Stimulated activated CD4-positive, alpha-beta T cell treated with anti-CD3 and anti-CD28 coated beads, Interleukin-15, amount 100 ng/mL, for 48 hours (primary cell): ENCODE results near the gene SVOPL.
"Not testable (repeated sequence)": the region's sequence is repeated elsewhere in the genome, so short reads cannot be mapped to it uniquely, and the experiment has no call there.

Source experiments
- DNase-seq, 2 donors: peaks; one replicate each; pipeline ENCODE4 v3.0.0-alpha.2; 2020; ENCODE audit warnings: low read depth in 2 of 2

SVOPL gene, protein sequence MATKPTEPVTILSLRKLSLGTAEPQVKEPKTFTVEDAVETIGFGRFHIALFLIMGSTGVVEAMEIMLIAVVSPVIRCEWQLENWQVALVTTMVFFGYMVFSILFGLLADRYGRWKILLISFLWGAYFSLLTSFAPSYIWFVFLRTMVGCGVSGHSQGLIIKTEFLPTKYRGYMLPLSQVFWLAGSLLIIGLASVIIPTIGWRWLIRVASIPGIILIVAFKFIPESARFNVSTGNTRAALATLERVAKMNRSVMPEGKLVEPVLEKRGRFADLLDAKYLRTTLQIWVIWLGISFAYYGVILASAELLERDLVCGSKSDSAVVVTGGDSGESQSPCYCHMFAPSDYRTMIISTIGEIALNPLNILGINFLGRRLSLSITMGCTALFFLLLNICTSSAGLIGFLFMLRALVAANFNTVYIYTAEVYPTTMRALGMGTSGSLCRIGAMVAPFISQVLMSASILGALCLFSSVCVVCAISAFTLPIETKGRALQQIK

DNA sequence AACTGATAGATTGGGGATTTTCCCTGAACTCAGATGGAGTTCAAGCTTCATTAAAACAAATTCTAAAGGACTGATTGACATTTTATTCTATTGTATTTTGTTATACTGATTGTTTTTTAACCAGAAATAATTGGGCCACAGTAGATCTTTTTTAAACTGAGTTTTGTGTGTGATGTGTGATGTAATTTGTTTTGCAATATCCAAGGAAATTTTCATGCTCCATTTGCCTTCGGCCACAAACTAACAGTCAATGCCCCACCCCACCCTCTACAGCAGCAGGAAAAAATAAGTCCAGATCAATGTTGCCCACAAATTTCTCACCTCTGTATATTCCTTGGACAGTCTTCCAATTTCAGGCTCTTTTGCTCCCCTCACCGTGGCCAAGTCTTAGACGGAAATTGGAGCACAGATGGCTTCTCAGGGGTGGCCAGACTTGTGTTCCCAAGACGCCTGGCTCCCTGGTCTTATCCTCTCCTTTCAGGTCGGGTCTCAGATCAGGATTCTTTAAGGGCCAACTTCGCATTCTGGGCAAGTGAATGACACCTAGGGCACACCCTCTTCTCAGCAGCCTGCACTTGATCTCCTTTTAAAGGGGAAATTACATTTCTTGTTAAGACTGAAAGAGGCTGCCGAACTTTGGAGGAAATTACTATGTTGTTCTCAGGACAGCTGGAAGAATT lies at the start of gene SVOPL:
Gene SVOPL, minus strand, starts transcription at position 506 of the 680 bp plus-strand sequence. CDS start 22,317 bp downstream, outside the sequence.
- DNase-seq: no peak

DNA sequence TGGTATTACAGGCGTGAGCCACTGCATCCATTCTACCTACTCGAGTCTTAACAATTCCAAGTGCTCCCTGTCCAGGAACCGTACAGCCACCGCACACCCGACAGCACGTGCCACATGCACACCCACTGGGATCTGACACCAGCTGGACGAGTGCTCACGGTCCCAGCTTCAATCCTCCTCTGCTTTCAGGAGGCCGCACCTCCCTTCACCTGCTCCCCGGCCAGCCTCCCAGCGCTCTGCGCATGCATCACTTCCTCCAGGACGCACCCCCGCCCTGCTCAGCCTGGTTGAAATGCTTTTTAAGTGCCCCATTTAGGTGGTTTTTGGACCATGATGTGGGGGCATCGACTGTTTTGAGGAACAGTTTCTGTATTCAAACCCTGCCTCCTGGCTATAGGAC lies 49.3 kb upstream of the SVOPL start:
- DNase-seq: no peak

GRCh38 chr7:138749960-138750359 lies 48.8 kb upstream of the SVOPL start:
- no peak for DNase-seq

DNA sequence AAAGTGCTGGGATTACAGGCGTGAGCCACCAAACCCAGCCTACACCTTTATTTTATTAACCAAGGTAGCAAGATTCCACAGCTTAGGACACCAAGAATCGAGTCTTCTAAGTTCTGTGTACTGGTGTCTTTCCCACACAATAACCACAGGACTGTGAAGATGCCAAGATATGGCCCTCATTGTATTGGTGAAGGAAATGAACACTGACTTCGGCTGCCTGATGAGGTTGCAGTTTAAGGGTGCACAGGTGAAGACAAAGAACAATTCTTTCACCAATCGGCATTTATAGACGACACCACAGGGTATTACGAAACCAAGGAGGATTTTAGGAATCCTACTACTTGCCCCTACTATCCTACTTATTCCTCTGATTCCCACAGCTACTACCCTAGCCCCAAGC lies 47.5 kb upstream of the SVOPL start:
- DNase-seq: no peak

DNA sequence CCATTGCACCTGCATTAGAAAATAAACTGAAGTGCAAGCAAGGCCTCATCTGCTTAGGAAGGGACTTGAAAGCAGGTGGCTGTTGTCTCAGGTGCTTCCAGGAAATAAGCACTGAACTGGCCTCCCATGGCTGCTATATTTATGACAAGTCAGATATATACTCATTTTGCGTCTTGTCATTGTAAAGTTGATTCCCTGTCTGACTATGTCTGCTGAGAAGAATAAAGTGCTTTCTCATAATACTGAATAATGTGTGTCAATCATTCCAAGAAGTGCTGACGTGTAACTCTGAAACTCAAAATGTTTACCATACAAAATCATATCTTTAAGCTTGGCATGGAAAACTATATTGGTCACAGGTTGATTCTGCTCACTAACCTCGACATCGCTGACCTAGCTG lies 44.9 kb upstream of the SVOPL start:
- peak; percentile 22 to 26 for DNase-seq

GRCh38 chr7:138745189-138745588 lies 44.0 kb upstream of the SVOPL start:
- no peak for DNase-seq

- DNase-seq: no peak
Observed at GRCh38 chr7:138741453-138741735, 40.2 kb upstream of the SVOPL start.

DNA sequence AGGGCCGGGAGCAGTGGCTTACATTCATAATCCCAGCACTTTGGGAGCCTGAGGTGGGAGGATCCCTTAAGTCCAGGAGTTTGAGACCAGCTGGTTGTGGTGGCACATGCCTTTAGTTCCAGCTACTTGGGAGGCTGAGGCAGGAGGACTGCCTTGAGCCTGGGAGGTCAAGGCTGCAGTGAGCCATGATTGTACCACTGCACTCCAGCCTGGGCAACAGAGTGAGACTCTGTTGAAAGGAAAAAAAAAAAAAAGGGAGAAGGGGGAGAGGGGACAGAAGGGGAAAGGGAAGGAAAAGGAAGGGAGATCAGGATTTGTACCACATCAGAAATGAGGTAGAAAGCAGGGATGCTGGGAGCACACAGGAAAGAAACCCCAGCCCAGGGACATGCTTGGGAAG lies 38.7 kb upstream of the SVOPL start:
- DNase-seq: no peak

GRCh38 chr7:138738551-138739335 lies 37.6 kb upstream of the SVOPL start:
- DNase-seq: peak; percentile 54 to 76

GRCh38 chr7:138738114-138738513 lies 37.0 kb upstream of the SVOPL start:
- DNase-seq: no peak

- DNase-seq: no peak
Observed at GRCh38 chr7:138735399-138735798, 34.2 kb upstream of the SVOPL start.

- not testable (repeated sequence) for DNase-seq
Observed at GRCh38 chr7:138731733-138732132, 30.6 kb upstream of the SVOPL start.

DNA sequence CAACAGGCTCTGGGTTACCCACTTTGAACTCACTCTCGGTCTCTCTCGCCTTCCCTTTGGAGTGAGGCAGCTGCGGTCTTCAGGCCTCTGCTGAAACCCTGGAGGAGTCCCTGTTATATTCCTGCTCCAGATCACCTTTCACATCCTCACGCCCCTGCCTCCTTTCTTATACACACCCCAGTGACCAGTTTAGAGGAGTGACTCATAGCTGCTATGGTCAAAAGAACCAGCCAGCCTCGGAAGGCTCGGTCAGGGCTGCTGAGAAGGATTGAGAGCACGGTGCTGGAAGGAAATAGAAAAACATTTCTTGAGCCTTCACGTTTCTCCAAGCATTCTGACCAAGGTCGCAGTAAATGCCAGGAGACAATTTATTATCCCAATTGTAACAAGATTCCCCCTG lies 28.3 kb upstream of the SVOPL start:
- DNase-seq: no peak

- no peak for DNase-seq
Observed at GRCh38 chr7:138727336-138728099, 26.4 kb upstream of the SVOPL start.

- DNase-seq: no peak
Observed at GRCh38 chr7:138726288-138726687, 25.1 kb upstream of the SVOPL start.

GRCh38 chr7:138720286-138720685 lies 19.1 kb upstream of the SVOPL start:
- no peak for DNase-seq

DNA sequence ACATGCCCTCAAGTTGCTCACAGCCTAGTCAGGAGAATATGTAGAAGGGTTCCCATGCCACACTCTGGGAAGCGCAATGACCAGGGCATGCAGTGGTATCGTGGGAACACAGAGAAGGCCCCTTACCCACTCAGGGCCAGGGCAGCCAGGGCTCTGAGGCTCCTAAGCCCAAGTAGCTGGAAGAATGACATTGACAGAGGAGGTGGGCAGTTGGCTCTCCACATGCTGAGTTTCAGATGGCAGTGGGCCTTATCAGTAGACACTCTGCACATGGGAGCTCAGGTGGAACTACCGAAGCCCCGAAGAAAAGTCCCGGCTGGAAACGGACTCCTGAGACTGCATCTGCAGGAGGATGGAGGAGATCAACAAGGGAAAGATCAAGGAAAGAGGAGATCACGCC lies 15.7 kb upstream of the SVOPL start:
- no peak for DNase-seq

DNA sequence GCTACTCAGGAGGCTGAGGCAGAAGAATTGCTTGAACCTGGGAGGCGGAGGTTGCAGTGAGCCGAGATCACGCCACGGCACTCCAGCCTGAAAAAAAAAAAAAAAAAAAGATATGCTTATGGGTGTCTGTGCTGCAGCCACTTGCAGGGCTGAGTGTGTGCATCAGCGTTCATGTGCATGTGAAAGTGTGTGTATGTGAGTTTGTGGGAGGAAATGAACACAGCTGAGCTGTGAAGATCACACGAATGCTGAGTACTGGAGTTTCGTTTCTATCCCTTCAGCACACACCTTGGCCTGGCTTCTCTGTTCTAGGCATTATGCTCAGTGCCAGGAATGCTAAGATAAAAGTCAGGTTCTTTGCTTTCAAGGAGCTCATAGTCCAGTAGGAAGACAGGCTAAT lies 12.0 kb upstream of the SVOPL start:
- DNase-seq: no peak

DNA sequence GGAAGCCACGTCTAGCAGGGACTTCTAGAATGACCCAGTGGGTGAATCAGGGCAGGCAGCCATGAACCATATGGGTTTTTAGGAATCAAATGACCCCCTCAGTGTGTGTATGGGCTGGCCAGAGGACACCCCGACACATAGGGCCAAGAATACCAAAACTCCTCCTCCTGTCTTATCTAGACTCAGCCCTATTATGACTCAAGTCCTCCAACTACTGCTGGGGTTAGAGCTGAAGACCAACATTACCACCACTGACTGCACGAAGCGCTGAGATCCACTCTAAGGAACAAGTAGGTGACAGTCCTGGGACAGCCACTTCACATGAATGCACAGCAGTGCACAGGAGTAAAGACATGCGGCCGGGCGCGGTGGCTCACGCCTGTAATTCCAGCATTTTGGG lies 11.5 kb upstream of the SVOPL start:
- DNase-seq: no peak

- DNase-seq: no peak
Observed at GRCh38 chr7:138710536-138711385, 9.6 kb upstream of the SVOPL start.

GRCh38 chr7:138705167-138705566 lies 4.0 kb upstream of the SVOPL start:
- DNase-seq: no peak
